Limb (tissue), 2 donors: ENCODE results near the gene OR2V2.
"Not testable (repeated sequence)": the region's sequence is repeated elsewhere in the genome, so short reads cannot be mapped to it uniquely, and the experiment has no call there.

ENCODE experiments used
- DNase-seq, 2 donors: peaks; one replicate each; pipeline ENCODE4 v3.0.0-alpha.2; 2016; ENCODE audit errors: extremely low spot score in 2 of 2

Gene OR2V2

DNA sequence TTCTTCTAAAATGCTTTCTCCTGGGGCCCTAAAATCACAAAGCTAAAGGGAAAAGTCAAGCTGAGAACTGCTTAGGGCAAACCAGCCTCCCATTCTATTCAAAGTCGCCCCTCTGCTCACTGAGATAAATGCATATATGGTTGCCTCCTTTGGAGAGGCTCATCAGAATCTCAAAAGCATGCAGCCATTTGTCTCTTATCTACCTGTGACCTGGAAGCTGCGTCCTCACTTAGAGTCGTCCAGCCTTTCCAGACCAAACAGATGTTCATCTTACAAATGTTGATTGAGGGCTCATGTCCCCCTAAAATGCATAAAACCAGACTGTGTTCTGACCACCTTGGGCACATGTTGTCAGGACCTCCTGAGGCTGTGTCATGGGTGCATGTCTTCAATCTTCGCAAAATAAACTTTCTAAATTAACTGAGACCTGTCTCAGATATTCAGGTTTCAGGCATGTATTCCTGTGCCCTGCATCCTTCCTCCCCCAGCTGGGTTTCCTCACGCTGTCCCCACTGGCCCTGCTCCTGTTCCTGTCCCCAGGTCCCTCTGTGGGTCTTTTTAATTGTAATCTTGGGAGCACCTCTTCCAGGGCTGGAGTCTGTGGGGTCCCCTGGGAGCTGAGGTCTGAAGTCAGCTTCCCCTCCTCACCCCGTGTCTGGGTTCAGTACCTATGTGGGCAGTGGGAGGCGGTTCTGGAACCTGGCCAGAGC is at the start of gene OR2V2:
Gene OR2V2 (plus strand): TSS at position 660 of the 710 bp plus-strand sequence. CDS start 7,357 bp downstream, outside the sequence.
- DNase-seq = not testable (repeated sequence)

GRCh38 chr5:181097759-181098491 is 49.5 kb upstream of the OR2V2 start:
- DNase-seq = not testable (repeated sequence)

GRCh38 chr5:181098762-181099601 is 48.4 kb upstream of the OR2V2 start:
- DNase-seq = no peak

DNA sequence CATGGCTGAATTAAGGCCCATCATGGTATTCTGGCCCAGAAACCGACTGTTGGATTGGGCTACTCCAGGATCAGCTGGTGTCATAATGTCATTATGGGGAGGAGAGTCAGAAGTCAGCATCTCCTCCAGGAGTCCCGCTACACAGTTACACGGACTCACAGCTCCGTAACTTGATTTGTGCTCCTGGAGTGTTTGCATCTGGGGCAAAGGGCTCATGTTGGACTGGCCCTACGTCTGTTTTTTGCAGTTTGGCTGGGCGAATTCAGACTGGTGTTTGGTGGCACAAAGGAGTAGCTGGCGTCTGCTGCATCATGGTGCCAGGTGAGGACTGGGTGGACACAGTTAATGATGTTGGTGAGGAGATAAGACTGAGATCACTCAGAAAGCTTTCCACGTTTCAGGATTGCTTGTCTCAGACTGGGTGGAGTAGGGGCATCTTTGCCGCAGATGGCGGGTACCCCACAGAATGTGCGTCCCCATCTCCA is 47.7 kb upstream of the OR2V2 start:
- DNase-seq = no peak

DNA sequence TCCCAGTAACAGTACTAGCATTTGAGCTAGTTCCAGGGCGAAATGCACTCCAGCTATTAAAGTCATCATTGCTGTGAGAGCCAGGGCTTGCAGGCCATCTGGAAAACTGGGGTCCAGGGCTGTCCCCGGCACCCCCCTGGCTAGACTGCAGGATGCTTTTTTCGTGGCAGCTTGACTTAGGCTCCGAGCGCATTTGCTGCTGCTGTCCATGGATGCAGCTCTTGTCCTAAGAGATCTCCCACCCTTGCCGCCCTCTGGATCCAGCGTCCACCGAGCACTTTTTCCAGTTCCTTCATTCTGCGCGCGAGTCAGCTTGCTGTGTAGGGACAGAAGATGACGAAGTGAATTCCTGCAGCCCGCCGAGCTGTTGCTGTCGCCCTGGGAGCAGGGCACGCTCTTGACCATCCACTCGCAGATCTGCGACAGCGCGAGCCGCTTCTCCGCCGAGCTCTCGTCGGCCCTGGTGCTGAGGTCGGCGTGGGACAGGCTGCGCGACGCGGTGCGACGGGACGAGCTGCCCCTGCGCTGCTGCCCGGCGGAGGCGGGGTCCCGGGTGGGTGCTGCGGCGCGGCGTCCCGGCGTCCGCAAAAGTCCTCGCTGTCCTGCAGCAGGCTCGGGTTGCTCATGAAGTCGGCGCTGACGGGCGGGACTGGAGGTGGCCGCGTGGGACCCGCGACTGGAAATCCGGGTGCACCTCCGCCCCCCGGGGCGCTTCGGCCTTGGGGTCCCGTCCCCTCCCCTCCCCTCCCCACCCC is 47.1 kb upstream of the OR2V2 start:
- no peak for DNase-seq

- DNase-seq = not testable (repeated sequence)
Measured at GRCh38 chr5:181101030-181101641, 46.2 kb upstream of the OR2V2 start.

DNA sequence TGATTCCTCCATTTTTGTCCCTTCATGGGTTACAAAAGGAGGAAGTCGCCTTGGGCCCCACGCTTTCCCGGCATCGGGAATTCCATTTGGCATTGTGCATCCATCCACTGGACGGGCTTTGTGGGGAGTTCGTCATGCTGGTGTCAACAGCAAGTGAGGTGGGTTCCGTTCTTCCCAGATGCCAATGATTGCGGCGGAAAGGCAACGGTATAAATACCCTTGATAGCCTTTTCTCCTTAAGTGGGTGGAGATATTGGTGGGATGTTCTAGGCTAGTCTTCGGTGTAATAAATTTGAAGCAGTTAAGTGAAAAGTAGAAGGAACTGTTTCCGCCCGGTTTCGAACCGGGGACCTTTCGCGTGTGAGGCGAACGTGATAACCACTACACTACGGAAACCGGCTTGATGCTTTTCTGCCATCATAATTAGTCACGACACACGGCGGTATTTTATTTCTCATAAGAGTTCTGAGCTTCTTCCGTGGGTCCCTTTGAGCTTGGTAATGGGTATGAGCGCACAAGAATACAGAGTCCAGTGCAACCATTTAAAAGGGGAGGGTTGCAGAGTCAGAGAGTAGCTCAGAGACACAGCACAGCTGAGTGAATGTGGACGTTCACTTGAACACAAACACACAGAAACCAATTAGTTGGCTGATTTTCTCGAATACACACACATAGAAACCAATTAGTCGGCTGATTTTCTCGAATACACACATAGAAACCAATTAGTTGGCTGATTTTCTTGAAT is 45.3 kb upstream of the OR2V2 start:
- DNase-seq = not testable (repeated sequence)

- DNase-seq = not testable (repeated sequence)
Measured at GRCh38 chr5:181104259-181104568, 43.2 kb upstream of the OR2V2 start.

DNA sequence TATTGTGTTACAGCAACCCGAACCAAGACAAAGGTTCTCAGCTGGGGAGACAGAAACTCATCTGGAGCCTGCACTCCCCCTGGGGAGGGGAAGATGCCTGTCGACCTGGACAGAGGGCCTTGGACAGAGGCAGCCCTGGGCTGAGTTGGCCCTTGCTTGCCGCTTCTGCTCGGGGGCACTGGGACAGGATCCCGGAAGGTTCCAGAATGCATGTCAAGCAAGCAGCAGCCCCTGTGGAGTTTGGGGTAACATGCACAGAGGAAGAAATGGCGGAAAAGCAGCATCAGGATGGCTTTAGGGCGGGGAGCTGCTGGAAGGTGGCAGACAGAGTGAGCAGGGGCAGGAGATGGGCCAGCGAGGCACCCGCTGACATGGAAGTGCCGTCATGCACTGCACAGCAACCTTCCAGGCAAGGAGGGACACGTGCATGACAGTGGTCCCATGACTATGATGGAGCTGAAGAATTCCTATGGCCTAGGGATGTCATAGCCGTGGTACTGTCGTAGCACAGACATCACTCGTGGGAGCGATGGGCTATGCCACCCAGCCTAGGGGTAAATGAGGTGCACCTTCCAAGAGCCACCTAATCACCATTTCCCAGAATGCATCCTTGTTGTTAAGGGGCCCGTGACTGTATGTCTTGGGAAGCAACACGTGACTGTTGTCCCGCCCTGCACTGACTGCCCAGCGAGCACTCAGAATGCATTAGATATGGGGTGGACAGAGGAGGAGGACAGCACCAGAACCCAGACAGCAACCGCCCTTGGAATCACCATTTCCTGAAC is 42.6 kb upstream of the OR2V2 start:
- not testable (repeated sequence) for DNase-seq

GRCh38 chr5:181105391-181106025 is 41.9 kb upstream of the OR2V2 start:
- no peak for DNase-seq

DNA sequence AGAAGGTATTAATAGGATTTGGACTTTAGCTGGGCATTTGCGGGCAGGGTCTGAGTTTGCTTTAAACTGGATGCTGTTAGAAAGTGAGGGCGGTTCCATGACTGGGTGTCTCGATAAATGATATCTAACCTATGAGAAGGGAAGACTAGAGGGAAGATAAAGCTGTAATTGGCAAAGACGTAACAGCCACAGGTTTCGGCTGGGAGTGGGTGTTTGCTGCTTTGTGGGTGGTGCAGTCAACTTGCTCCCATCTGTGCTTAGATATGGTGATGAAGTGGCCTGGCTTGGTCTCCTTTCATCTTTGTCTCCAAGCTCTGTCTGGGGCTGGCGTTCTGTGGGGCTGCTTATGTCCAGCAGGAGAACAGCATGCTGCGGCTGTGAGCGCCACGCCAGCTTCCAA is 39.7 kb upstream of the OR2V2 start:
- no peak for DNase-seq

GRCh38 chr5:181108578-181109165 is 38.7 kb upstream of the OR2V2 start:
- DNase-seq = no peak

DNA sequence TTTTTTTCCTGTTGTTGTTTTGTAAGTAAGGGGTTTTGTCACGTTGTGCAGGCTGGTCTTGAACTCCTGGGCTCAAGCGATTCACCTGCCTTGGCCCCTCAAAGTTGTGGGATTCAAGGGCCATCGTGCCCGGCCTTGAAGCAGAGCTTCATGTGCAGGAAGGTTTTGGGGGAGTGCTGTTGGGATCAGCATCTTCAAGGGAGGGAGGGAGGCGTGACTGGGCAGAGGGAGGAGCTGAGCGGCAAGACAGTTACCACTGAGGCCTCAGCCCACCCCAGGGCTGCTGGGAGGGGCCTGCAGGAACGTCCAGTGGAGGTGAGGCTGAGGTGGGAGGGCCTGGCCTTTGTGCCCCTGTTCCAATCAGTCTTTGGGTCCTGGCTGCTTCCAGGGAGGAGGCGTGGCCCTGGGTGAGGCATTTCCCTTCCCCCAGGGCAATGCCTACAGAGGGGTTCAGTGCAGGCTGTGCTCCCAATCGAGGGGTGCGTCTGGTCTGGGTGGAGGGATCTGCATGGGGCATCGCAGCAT is 37.8 kb upstream of the OR2V2 start:
- DNase-seq = no peak

- no peak for DNase-seq
Measured at GRCh38 chr5:181111010-181111409, 36.4 kb upstream of the OR2V2 start.

GRCh38 chr5:181112476-181112875 is 34.9 kb upstream of the OR2V2 start:
- no peak for DNase-seq

GRCh38 chr5:181113572-181113971 is 33.8 kb upstream of the OR2V2 start:
- DNase-seq = not testable (repeated sequence)

DNA sequence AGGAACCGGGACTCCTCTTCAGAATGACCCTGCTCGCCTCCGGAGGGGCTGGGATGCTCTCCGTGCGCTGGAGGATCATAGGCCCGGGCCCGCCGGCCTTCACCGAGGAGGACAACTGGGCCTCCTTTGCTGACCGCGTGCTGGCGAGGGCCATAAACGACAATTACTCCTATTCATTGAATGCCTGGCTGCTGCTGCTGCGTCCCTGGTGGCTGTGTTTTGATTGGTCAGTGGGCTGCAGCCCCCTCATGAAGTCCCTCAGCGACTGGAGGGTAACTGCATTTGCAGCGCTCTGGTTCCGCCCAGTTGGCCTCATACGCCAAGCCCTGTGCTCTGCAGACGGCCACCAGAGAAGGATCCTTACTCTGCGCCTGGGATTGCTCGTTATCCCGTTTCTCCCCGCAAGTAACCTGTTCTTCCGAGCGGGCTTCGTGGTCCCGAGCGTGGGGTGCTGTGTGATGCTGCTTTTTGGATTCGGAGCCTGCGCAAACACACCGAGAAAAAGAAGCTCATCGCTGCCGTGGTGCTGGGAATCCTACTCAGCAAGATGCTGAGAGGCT is 33.0 kb upstream of the OR2V2 start:
- DNase-seq = no peak
